SK-N-MC (cell line): ENCODE measurements around the gene MUTYH.

ENCODE experiments used
- EZH2 ChIP-seq: fragments of 200-600 bp; sonication (generic); IDR thresholded peaks from one replicate; pipeline ENCODE4 v1.6.1; 2017; ENCODE audit warnings: antibody characterized with exemption
- FOXP2 ChIP-seq: optimal IDR thresholded peaks from 2 replicates; pipeline ENCODE3; 2011; ENCODE audit warnings: mild to moderate bottlenecking, moderate library complexity; ENCODE audit not compliant: insufficient read depth; ENCODE audit errors: extremely low read length, control extremely low read depth
- POLR2AphosphoS5 ChIP-seq: IDR thresholded peaks from 2 replicates; pipeline ENCODE4 v1.6.1; 2012; ENCODE audit warnings: mild to moderate bottlenecking, low read depth, low read length, borderline replicate concordance

DNA sequence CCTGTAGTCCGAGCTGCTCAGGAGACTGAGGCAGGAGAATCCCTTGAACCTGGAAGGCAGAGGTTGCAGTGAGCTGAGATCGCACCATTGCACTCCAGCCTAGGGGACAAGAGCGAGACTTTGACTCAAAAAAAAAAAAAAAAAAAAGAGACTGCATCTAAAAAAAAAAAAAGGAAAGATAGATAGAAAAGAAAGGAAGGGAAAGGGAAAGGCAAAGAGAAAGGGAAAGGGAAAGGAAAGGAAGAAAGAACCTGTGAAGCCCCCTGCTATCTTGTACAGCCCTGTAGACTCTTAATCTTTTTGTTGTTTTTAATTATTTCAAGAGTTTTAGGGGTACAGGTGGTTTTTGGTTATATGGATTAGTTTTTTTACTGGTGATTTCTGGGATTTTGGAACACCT is 46.0 kb upstream of the MUTYH start:
- TF ChIP-seq POLR2AphosphoS5 (no peak), EZH2 (no peak), FOXP2 (no peak)
